ENCODE data around the gene GCK.
"Not testable (repeated sequence)": the region's sequence is repeated elsewhere in the genome, so short reads cannot be mapped to it uniquely, and the experiment has no call there.

GCK gene

GRCh38 chr7:44171901-44172300, 17.3 kb downstream of the GCK start:
- in situ Hi-C loops (cut with HindIII; ENCODE audit: low pct_ligation_motif_present, low pct_unique_long_range_greater_than_20kb, low sequenced_read_pairs); DNase-seq: not testable (repeated sequence)

GRCh38 chr7:44167920-44168319, 21.3 kb downstream of the GCK start:
- no peak for DNase-seq
- in situ Hi-C loops (cut with HindIII; ENCODE audit: low pct_ligation_motif_present, low pct_unique_long_range_greater_than_20kb, low sequenced_read_pairs), result no loop called here

GRCh38 chr7:44163591-44163990, 25.6 kb downstream of the GCK start:
- peak; percentile 96 for DNase-seq

GRCh38 chr7:44162785-44163395, 26.3 kb downstream of the GCK start:
- in situ Hi-C loops (cut with HindIII; ENCODE audit: low pct_ligation_motif_present, low pct_unique_long_range_greater_than_20kb, low sequenced_read_pairs), result no loop called here
- no peak for DNase-seq

More at GRCh38 chr7:44163591-44163990, 25.6 kb downstream of the GCK start:
- in situ Hi-C loops (cut with HindIII; ENCODE audit: low pct_ligation_motif_present, low pct_unique_long_range_greater_than_20kb, low sequenced_read_pairs), result no loop called here

- DNase-seq, result no peak
- in situ Hi-C loops (cut with HindIII; ENCODE audit: low pct_ligation_motif_present, low pct_unique_long_range_greater_than_20kb, low sequenced_read_pairs), result no loop called here
Observed at GRCh38 chr7:44162179-44162578, 27.1 kb downstream of the GCK start.

GRCh38 chr7:44161371-44161770, 27.9 kb downstream of the GCK start:
- in situ Hi-C loops (cut with HindIII; ENCODE audit: low pct_ligation_motif_present, low pct_unique_long_range_greater_than_20kb, low sequenced_read_pairs), result no loop called here

GRCh38 chr7:44159824-44160630, 29.2 kb downstream of the GCK start:
- DNase-seq, result no peak
- in situ Hi-C loops (cut with HindIII; ENCODE audit: low pct_ligation_motif_present, low pct_unique_long_range_greater_than_20kb, low sequenced_read_pairs), result no loop called here

More at GRCh38 chr7:44161371-44161770, 27.9 kb downstream of the GCK start:
- no peak for DNase-seq

GRCh38 chr7:44158873-44159631, 30.2 kb downstream of the GCK start:
- in situ Hi-C loops (cut with HindIII; ENCODE audit: low pct_ligation_motif_present, low pct_unique_long_range_greater_than_20kb, low sequenced_read_pairs), result no loop called here

GRCh38 chr7:44158096-44158872, 31.0 kb downstream of the GCK start:
- DNase-seq, result no peak
- in situ Hi-C loops (cut with HindIII; ENCODE audit: low pct_ligation_motif_present, low pct_unique_long_range_greater_than_20kb, low sequenced_read_pairs), result no loop called here

More at GRCh38 chr7:44158873-44159631, 30.2 kb downstream of the GCK start:
- DNase-seq, result no peak

- DNase-seq, result no peak
- in situ Hi-C loops (cut with HindIII; ENCODE audit: low pct_ligation_motif_present, low pct_unique_long_range_greater_than_20kb, low sequenced_read_pairs), result no loop called here
Observed at GRCh38 chr7:44157116-44158080, 31.8 kb downstream of the GCK start.

GRCh38 chr7:44156453-44157010, 32.7 kb downstream of the GCK start:
- DNase-seq, result no peak
- in situ Hi-C loops (cut with HindIII; ENCODE audit: low pct_ligation_motif_present, low pct_unique_long_range_greater_than_20kb, low sequenced_read_pairs), result no loop called here

- in situ Hi-C loops (cut with HindIII; ENCODE audit: low pct_ligation_motif_present, low pct_unique_long_range_greater_than_20kb, low sequenced_read_pairs), result no loop called here
- DNase-seq, result no peak
Observed at GRCh38 chr7:44155191-44156185, 33.8 kb downstream of the GCK start.

GRCh38 chr7:44154703-44155102, 34.5 kb downstream of the GCK start:
- no peak for DNase-seq
- in situ Hi-C loops (cut with HindIII; ENCODE audit: low pct_ligation_motif_present, low pct_unique_long_range_greater_than_20kb, low sequenced_read_pairs), result no loop called here

GRCh38 chr7:44153948-44154335, 35.3 kb downstream of the GCK start:
- in situ Hi-C loops (cut with HindIII; ENCODE audit: low pct_ligation_motif_present, low pct_unique_long_range_greater_than_20kb, low sequenced_read_pairs), result no loop called here
- no peak for DNase-seq

- no peak for DNase-seq
- in situ Hi-C loops (cut with HindIII; ENCODE audit: low pct_ligation_motif_present, low pct_unique_long_range_greater_than_20kb, low sequenced_read_pairs), result no loop called here
Observed at GRCh38 chr7:44152971-44153947, 36.0 kb downstream of the GCK start.
